Osteocyte (in vitro differentiated cells): ENCODE data around the gene FEV. TPM values are rescaled to one million over a fixed set of nuclear protein-coding genes. Genes with fewer than 3 reads are reported as not detected.

ENCODE experiments used
- DNase-seq: peaks from one replicate; pipeline ENCODE4 v3.0.0; 2021; ENCODE audit warnings: mixed read lengths; ENCODE audit not compliant: unreplicated experiment; ENCODE audit errors: extremely low spot score
- H3K27ac Mint-ChIP-seq: one replicate; pipeline ENCODE4 v1.8.0; 2021; ENCODE audit warnings: mild to moderate bottlenecking, mixed read lengths; ENCODE audit not compliant: unreplicated experiment
- H3K27me3 Mint-ChIP-seq: one replicate; pipeline ENCODE4 v1.8.0; 2021; ENCODE audit warnings: mixed read lengths; ENCODE audit not compliant: unreplicated experiment
- H3K36me3 Mint-ChIP-seq: one replicate; pipeline ENCODE4 v1.8.0; 2021; ENCODE audit warnings: mixed read lengths; ENCODE audit not compliant: unreplicated experiment
- H3K4me1 Mint-ChIP-seq: one replicate; pipeline ENCODE4 v1.8.0; 2021; ENCODE audit warnings: mixed read lengths; ENCODE audit not compliant: unreplicated experiment
- H3K4me3 Mint-ChIP-seq: one replicate; pipeline ENCODE4 v1.8.0; 2021; ENCODE audit warnings: mild to moderate bottlenecking, moderate library complexity, mixed read lengths; ENCODE audit not compliant: unreplicated experiment
- H3K9me3 Mint-ChIP-seq: one replicate; pipeline ENCODE4 v1.8.0; 2021; ENCODE audit warnings: mixed read lengths; ENCODE audit not compliant: unreplicated experiment
- CTCF ChIP-seq: fragments of 200-600 bp; sonication (generic); IDR thresholded peaks from 2 replicates; pipeline ENCODE4 v1.5.0; 2021; ENCODE audit warnings: antibody characterized with exemption, mild to moderate bottlenecking, moderate library complexity
- total RNA-seq: library from RNA; stranded (reverse); gene quantifications from 2 replicates; pipeline ENCODE4 v1.2.1, GENCODE V29; 2021

FEV gene
- total RNA-seq, 1 donor from 2014 or later, result not detected

- H3K9me3 Mint-ChIP-seq, result no peaks in the 10 kb centered on the region
- no peak for DNase-seq
- H3K27me3 Mint-ChIP-seq, result peaks cover 38% of the 10 kb centered on the region
- no peaks in the 10 kb centered on the region for H3K36me3 Mint-ChIP-seq
- H3K4me3 Mint-ChIP-seq, result no peak overlapping the region
- TF ChIP-seq CTCF, result no peak
- H3K27ac Mint-ChIP-seq, result no peak overlapping the region
- H3K4me1 Mint-ChIP-seq, result no peaks in the 10 kb centered on the region
These were observed 32.4 kb upstream of the FEV start for GRCh38 chr2:219017201-219017931.

- no peak overlapping the region for H3K4me3 Mint-ChIP-seq
- H3K9me3 Mint-ChIP-seq, result no peaks in the 10 kb centered on the region
- no peak for DNase-seq
- H3K4me1 Mint-ChIP-seq, result no peaks in the 10 kb centered on the region
- no peak overlapping the region for H3K27ac Mint-ChIP-seq
- peaks cover 40% of the 10 kb centered on the region for H3K27me3 Mint-ChIP-seq
- H3K36me3 Mint-ChIP-seq, result no peaks in the 10 kb centered on the region
- no peak for TF ChIP-seq CTCF
These were observed 31.7 kb upstream of the FEV start for GRCh38 chr2:219016721-219017120.

- no peak overlapping the region for H3K27ac Mint-ChIP-seq
- H3K27me3 Mint-ChIP-seq, result peaks cover 25% of the 10 kb centered on the region
- no peak overlapping the region for H3K4me3 Mint-ChIP-seq
- H3K9me3 Mint-ChIP-seq, result no peaks in the 10 kb centered on the region
- DNase-seq, result no peak
- TF ChIP-seq CTCF, result no peak
- no peaks in the 10 kb centered on the region for H3K36me3 Mint-ChIP-seq
- H3K4me1 Mint-ChIP-seq, result no peaks in the 10 kb centered on the region
These were observed 25.9 kb upstream of the FEV start for GRCh38 chr2:219010873-219011272.

- H3K27me3 Mint-ChIP-seq, result peaks cover 31% of the 10 kb centered on the region
These were observed 25.3 kb upstream of the FEV start for GRCh38 chr2:219010162-219010756.

More at GRCh38 chr2:219010162-219010756, 25.3 kb upstream of the FEV start:
- Mint-ChIP-seq H3K4me1 (no peaks in the 10 kb centered on the region), H3K4me3 (no peak overlapping the region), H3K9me3 (no peaks in the 10 kb centered on the region), H3K27ac (no peak overlapping the region), H3K36me3 (no peaks in the 10 kb centered on the region)
- peak; percentile 37 for TF ChIP-seq CTCF
- DNase-seq, result no peak
